ENCODE measurements around the gene PLA2G7.

PLA2G7 gene

DNA sequence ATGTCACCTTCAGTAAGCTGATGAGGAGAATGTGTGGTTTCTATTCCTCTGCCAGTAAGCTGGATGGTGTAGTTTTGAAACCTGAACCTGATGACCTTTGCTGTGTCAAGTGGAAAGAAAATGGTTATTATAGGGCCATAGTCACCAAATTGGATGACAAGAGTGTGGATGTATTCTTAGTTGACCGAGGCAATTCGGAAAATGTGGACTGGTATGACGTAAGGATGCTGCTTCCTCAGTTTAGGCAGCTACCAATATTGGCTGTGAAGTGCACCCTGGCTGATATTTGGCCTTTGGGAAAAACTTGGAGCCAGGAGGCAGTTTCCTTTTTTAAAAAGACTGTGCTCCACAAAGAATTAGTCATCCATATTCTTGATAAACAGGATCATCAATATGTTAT, 45.5 kb downstream of the PLA2G7 start:
- H3K79me2 ChIP-seq (ENCODE audit: control insufficient read depth, insufficient read depth, low read length): no peaks in the 10 kb centered on the region
- no peak overlapping the region for H3K9ac ChIP-seq (ENCODE audit: low read length)
- no peak overlapping the region for H3K23ac ChIP-seq (ENCODE audit: low read length)
- no peak overlapping the region for H4K5ac ChIP-seq (ENCODE audit: low read length)
- H3K4me2 ChIP-seq (ENCODE audit: low read length): no peak overlapping the region
- H3K4ac ChIP-seq (ENCODE audit: low read depth, low read length): no peak overlapping the region
- no peak for DNase-seq
- WGBS (ENCODE audit: extremely low coverage, insufficient coverage, low lambda C conversion rate): no CpG with 5 or more reads among the region's 3 CpGs
- H2BK5ac ChIP-seq (ENCODE audit: low read length): no peak overlapping the region
- no peak overlapping the region for H4K8ac ChIP-seq (ENCODE audit: low read depth, low read length)
- no peak overlapping the region for H2BK15ac ChIP-seq (replicated peaks; ENCODE audit: low read depth)
- H3K79me1 ChIP-seq (ENCODE audit: low read length): no peaks in the 10 kb centered on the region
- H3K4me1 ChIP-seq (ENCODE audit: control insufficient read depth, low read depth, low read length): no peaks in the 10 kb centered on the region
- no peak overlapping the region for H2BK120ac ChIP-seq (ENCODE audit: low read depth, low read length)
- no peak overlapping the region for H3K56ac ChIP-seq (ENCODE audit: low read length)
- H3K27me3 ChIP-seq (ENCODE audit: insufficient read depth, low read length, poor library complexity): no peaks in the 10 kb centered on the region
- no peak overlapping the region for H3K27ac ChIP-seq (ENCODE audit: low read depth, low read length)
- H2AK5ac ChIP-seq (ENCODE audit: low read length): no peak overlapping the region
- H3K36me3 ChIP-seq (ENCODE audit: control insufficient read depth, insufficient read depth, low read length): no peaks in the 10 kb centered on the region
- H3K18ac ChIP-seq (ENCODE audit: low read length): no peak overlapping the region
- no peak overlapping the region for H3K4me3 ChIP-seq (ENCODE audit: low read length)

DNA sequence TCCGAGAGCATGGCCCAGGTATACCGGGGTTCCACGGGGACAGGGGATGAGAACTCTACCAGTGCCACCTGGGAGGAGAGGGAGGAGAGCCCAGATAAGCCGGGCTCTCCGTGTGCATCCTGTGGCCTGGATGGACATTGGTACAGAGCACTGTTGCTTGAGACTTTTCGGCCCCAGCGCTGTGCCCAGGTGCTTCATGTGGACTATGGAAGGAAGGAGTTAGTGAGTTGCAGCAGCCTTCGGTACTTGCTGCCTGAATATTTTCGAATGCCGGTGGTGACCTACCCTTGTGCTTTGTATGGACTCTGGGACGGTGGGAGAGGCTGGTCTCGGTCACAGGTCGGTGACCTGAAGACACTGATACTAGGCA, 46.2 kb downstream of the PLA2G7 start:
- H2AK5ac ChIP-seq (ENCODE audit: low read length): no peak overlapping the region
- no peak overlapping the region for H3K4me3 ChIP-seq (ENCODE audit: low read length)
- no peak overlapping the region for H3K56ac ChIP-seq (ENCODE audit: low read length)
- no peaks in the 10 kb centered on the region for H3K27me3 ChIP-seq (ENCODE audit: insufficient read depth, low read length, poor library complexity)
- no peak overlapping the region for H3K4me2 ChIP-seq (ENCODE audit: low read length)
- no peaks in the 10 kb centered on the region for H3K79me1 ChIP-seq (ENCODE audit: low read length)
- H3K79me2 ChIP-seq (ENCODE audit: control insufficient read depth, insufficient read depth, low read length): no peaks in the 10 kb centered on the region
- H3K18ac ChIP-seq (ENCODE audit: low read length): no peak overlapping the region
- H4K8ac ChIP-seq (ENCODE audit: low read depth, low read length): no peak overlapping the region
- H3K9ac ChIP-seq (ENCODE audit: low read length): no peak overlapping the region
- no peak overlapping the region for H2BK5ac ChIP-seq (ENCODE audit: low read length)
- WGBS (ENCODE audit: extremely low coverage, insufficient coverage, low lambda C conversion rate): no CpG with 5 or more reads among the region's 13 CpGs
- H3K4me1 ChIP-seq (ENCODE audit: control insufficient read depth, low read depth, low read length): no peaks in the 10 kb centered on the region
- no peak overlapping the region for H3K4ac ChIP-seq (ENCODE audit: low read depth, low read length)
- H3K23ac ChIP-seq (ENCODE audit: low read length): no peak overlapping the region
- no peak overlapping the region for H3K27ac ChIP-seq (ENCODE audit: low read depth, low read length)
- H2BK15ac ChIP-seq (replicated peaks; ENCODE audit: low read depth): no peak overlapping the region
- no peak for DNase-seq
- no peak overlapping the region for H2BK120ac ChIP-seq (ENCODE audit: low read depth, low read length)
- no peaks in the 10 kb centered on the region for H3K36me3 ChIP-seq (ENCODE audit: control insufficient read depth, insufficient read depth, low read length)
- H4K5ac ChIP-seq (ENCODE audit: low read length): no peak overlapping the region

DNA sequence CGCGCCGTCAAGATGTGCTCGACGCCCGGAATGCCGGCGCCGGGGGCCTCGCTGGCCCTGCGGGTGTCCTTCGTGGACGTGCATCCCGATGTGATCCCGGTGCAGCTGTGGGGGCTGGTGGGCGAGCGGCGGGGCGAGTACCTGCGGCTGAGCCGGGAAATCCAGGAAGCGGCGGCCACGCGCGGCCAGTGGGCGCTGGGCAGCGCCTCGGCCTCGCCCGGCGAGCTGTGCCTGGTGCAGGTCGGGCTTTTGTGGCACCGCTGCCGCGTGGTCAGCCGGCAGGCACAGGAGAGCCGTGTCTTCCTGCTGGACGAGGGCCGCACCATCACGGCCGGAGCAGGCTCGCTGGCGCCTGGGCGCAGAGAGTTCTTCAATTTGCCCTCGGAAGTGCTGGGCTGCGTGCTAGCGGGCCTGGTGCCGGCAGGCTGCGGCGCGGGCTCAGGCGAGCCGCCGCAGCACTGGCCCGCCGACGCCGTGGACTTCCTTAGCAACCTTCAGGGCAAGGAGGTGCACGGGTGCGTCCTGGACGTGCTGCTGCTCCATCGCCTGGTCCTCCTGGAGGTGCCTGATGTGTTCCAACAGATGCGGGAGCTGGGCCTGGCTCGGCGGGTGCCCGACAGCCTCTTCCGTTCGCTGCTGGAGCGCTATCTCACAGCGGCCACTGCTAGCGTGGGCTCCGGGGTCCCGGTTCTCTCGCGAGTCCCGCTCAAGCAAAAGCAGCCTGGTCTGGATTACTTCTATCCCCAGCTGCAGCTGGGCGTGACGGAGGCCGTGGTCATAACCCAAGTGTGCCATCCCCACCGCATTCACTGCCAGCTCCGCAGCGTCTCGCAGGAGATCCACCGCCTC, 46.8 kb downstream of the PLA2G7 start:
- Histone ChIP-seq H3K4me1 (ENCODE audit: control insufficient read depth, low read depth, low read length) (no peaks in the 10 kb centered on the region), H3K79me1 (ENCODE audit: low read length) (no peaks in the 10 kb centered on the region), H3K27me3 (ENCODE audit: insufficient read depth, low read length, poor library complexity) (no peaks in the 10 kb centered on the region), H3K23ac (ENCODE audit: low read length) (no peak overlapping the region), H3K56ac (ENCODE audit: low read length) (no peak overlapping the region), H3K36me3 (ENCODE audit: control insufficient read depth, insufficient read depth, low read length) (no peaks in the 10 kb centered on the region), H3K4me2 (ENCODE audit: low read length) (no peak overlapping the region), H2BK15ac (replicated peaks; ENCODE audit: low read depth) (no peak overlapping the region), H2AK5ac (ENCODE audit: low read length) (no peak overlapping the region), H3K27ac (ENCODE audit: low read depth, low read length) (no peak overlapping the region), H2BK5ac (ENCODE audit: low read length) (no peak overlapping the region), H3K79me2 (ENCODE audit: control insufficient read depth, insufficient read depth, low read length) (no peaks in the 10 kb centered on the region), H3K4ac (ENCODE audit: low read depth, low read length) (no peak overlapping the region), H4K8ac (ENCODE audit: low read depth, low read length) (no peak overlapping the region), H2BK120ac (ENCODE audit: low read depth, low read length) (no peak overlapping the region), H3K18ac (ENCODE audit: low read length) (no peak overlapping the region), H4K5ac (ENCODE audit: low read length) (no peak overlapping the region), H3K4me3 (ENCODE audit: low read length) (no peak overlapping the region), H3K9ac (ENCODE audit: low read length) (no peak overlapping the region)
- DNase-seq: no peak
- no CpG with 5 or more reads among the region's 85 CpGs for WGBS (ENCODE audit: extremely low coverage, insufficient coverage, low lambda C conversion rate)

DNA sequence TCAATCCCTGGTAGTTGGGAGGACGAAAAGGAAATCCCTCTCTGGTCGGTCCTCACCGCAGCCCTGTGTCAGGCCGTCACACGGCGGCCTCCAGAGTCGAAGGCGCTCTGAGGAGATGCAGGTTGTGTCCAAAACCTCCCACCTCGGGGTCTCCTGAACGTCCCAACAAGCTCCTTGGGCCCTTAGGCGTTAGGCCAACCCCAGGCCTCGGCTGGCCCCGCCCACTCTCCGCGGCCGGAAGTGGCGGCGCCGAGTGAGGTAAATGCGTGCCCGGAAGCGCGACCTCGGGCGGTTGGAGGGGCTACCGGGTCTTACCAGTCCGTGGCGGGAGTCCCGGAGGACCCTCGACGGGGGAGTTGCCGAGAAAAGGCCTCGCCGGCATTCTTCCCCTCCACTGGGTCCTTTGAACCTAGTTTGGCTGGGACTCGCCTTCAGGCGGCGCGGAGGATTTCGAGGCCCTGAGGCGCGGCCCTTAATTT, 47.5 kb downstream of the PLA2G7 start, which contains the start of gene TDRD6:
TSS of gene TDRD6 (plus strand) at position 267 of the 479 bp plus-strand sequence. CDS start 244 bp downstream, outside the sequence.
- H3K9ac ChIP-seq (ENCODE audit: low read length): no peak within 1 kb of the TSS
- H3K4me3 ChIP-seq (ENCODE audit: low read length): no peak within 1 kb of the TSS
- DNase-seq: no peak
- H4K8ac ChIP-seq (ENCODE audit: low read depth, low read length): no peak within 1 kb of the TSS
- H2BK15ac ChIP-seq (replicated peaks; ENCODE audit: low read depth): no peak within 1 kb of the TSS
- no peaks in the 10 kb centered on the region for H3K27me3 ChIP-seq (ENCODE audit: insufficient read depth, low read length, poor library complexity)
- no peak within 1 kb of the TSS for H3K4ac ChIP-seq (ENCODE audit: low read depth, low read length)
- H3K79me2 ChIP-seq (ENCODE audit: control insufficient read depth, insufficient read depth, low read length): no peaks in the 10 kb centered on the region
- WGBS (ENCODE audit: extremely low coverage, insufficient coverage, low lambda C conversion rate): no CpG with 5 or more reads among the region's 41 CpGs
- no peak within 1 kb of the TSS for H3K23ac ChIP-seq (ENCODE audit: low read length)
- H2BK5ac ChIP-seq (ENCODE audit: low read length): no peak within 1 kb of the TSS
- no peak within 1 kb of the TSS for H2AK5ac ChIP-seq (ENCODE audit: low read length)
- no peak within 1 kb of the TSS for H3K4me2 ChIP-seq (ENCODE audit: low read length)
- no peak within 1 kb of the TSS for H3K56ac ChIP-seq (ENCODE audit: low read length)
- no peaks in the 10 kb centered on the region for H3K4me1 ChIP-seq (ENCODE audit: control insufficient read depth, low read depth, low read length)
- H3K18ac ChIP-seq (ENCODE audit: low read length): no peak within 1 kb of the TSS
- H3K27ac ChIP-seq (ENCODE audit: low read depth, low read length): no peak within 1 kb of the TSS
- no peak within 1 kb of the TSS for H2BK120ac ChIP-seq (ENCODE audit: low read depth, low read length)
- H3K79me1 ChIP-seq (ENCODE audit: low read length): no peaks in the 10 kb centered on the region
- H3K36me3 ChIP-seq (ENCODE audit: control insufficient read depth, insufficient read depth, low read length): no peaks in the 10 kb centered on the region
- no peak within 1 kb of the TSS for H4K5ac ChIP-seq (ENCODE audit: low read length)

DNA sequence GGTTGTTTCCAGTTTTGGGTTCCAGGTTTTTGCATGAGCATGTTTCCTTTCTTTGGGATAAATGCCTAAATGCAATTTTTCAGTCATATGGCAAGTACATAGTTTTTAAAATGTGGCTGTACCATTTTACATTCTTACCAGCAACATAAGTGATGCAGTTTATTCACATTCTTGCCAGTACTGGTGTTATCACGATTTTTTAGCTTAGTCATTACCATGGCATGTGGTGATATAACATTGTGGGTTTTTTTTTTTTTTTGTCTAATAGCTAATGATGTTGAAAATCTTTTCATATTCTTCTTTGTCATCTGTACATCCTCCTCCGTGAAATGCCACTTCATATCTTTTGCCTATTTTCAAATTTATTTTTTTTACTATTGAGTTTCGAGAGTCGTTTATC, 50.4 kb downstream of the PLA2G7 start:
- Histone ChIP-seq H3K18ac (ENCODE audit: low read length) (no peak overlapping the region), H3K56ac (ENCODE audit: low read length) (no peak overlapping the region), H3K79me1 (ENCODE audit: low read length) (no peaks in the 10 kb centered on the region), H3K23ac (ENCODE audit: low read length) (no peak overlapping the region), H3K27ac (ENCODE audit: low read depth, low read length) (no peak overlapping the region), H2AK5ac (ENCODE audit: low read length) (no peak overlapping the region), H2BK5ac (ENCODE audit: low read length) (no peak overlapping the region), H3K9ac (ENCODE audit: low read length) (no peak overlapping the region), H3K79me2 (ENCODE audit: control insufficient read depth, insufficient read depth, low read length) (no peaks in the 10 kb centered on the region), H3K27me3 (ENCODE audit: insufficient read depth, low read length, poor library complexity) (no peaks in the 10 kb centered on the region), H3K4me2 (ENCODE audit: low read length) (no peak overlapping the region), H2BK120ac (ENCODE audit: low read depth, low read length) (no peak overlapping the region), H3K4ac (ENCODE audit: low read depth, low read length) (no peak overlapping the region), H2BK15ac (replicated peaks; ENCODE audit: low read depth) (no peak overlapping the region), H3K36me3 (ENCODE audit: control insufficient read depth, insufficient read depth, low read length) (no peaks in the 10 kb centered on the region), H4K8ac (ENCODE audit: low read depth, low read length) (no peak overlapping the region), H4K5ac (ENCODE audit: low read length) (no peak overlapping the region), H3K4me1 (ENCODE audit: control insufficient read depth, low read depth, low read length) (no peaks in the 10 kb centered on the region), H3K4me3 (ENCODE audit: low read length) (no peak overlapping the region)
- WGBS (ENCODE audit: extremely low coverage, insufficient coverage, low lambda C conversion rate): no CpG with 5 or more reads among the region's 4 CpGs
- no peak for DNase-seq

DNA sequence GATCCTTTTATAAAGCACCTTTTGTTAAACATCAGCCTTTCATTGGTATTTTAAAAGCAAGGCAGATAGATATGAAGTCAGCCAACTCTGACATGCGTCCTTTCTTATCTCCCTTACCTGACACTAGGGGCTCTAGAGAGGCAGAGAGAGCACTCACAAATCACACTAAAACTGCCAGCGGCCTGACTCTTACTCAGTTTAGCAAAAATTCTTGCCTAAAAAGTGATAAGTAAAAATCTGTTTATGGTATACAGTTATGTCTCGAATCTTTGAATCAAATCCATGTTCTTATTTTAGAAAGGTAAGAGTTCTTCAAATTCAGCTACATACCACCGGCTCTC, 57.9 kb downstream of the PLA2G7 start:
- no peak overlapping the region for H3K18ac ChIP-seq (ENCODE audit: low read length)
- no peak overlapping the region for H3K27ac ChIP-seq (ENCODE audit: low read depth, low read length)
- H2BK120ac ChIP-seq (ENCODE audit: low read depth, low read length): no peak overlapping the region
- H3K4me3 ChIP-seq (ENCODE audit: low read length): no peak overlapping the region
- no peak overlapping the region for H4K8ac ChIP-seq (ENCODE audit: low read depth, low read length)
- H3K79me1 ChIP-seq (ENCODE audit: low read length): no peaks in the 10 kb centered on the region
- H3K4me2 ChIP-seq (ENCODE audit: low read length): no peak overlapping the region
- no peak overlapping the region for H3K56ac ChIP-seq (ENCODE audit: low read length)
- no peak overlapping the region for H3K4ac ChIP-seq (ENCODE audit: low read depth, low read length)
- no peaks in the 10 kb centered on the region for H3K27me3 ChIP-seq (ENCODE audit: insufficient read depth, low read length, poor library complexity)
- H3K9ac ChIP-seq (ENCODE audit: low read length): no peak overlapping the region
- no peak overlapping the region for H4K5ac ChIP-seq (ENCODE audit: low read length)
- no peaks in the 10 kb centered on the region for H3K36me3 ChIP-seq (ENCODE audit: control insufficient read depth, insufficient read depth, low read length)
- H2AK5ac ChIP-seq (ENCODE audit: low read length): no peak overlapping the region
- no peak overlapping the region for H2BK5ac ChIP-seq (ENCODE audit: low read length)
- no peaks in the 10 kb centered on the region for H3K79me2 ChIP-seq (ENCODE audit: control insufficient read depth, insufficient read depth, low read length)
- no peak overlapping the region for H3K23ac ChIP-seq (ENCODE audit: low read length)
- H2BK15ac ChIP-seq (replicated peaks; ENCODE audit: low read depth): no peak overlapping the region
- no CpG with 5 or more reads among the region's 4 CpGs for WGBS (ENCODE audit: extremely low coverage, insufficient coverage, low lambda C conversion rate)
- DNase-seq: peak; percentile 60
- no peaks in the 10 kb centered on the region for H3K4me1 ChIP-seq (ENCODE audit: control insufficient read depth, low read depth, low read length)
